GM18519 (cell line): ENCODE data around the gene PPME1.
"Not testable (repeated sequence)": the region's sequence is repeated elsewhere in the genome, so short reads cannot be mapped to it uniquely, and the experiment has no call there.

Experiments used
- ATAC-seq: cut with Tn5 transposase; IDR thresholded peaks from one replicate; pipeline ENCODE4 v1.9.1; 2021; ENCODE audit warnings: mild to moderate bottlenecking, moderate library complexity; ENCODE audit not compliant: unreplicated experiment, low FRiP score

PPME1 gene, protein sequence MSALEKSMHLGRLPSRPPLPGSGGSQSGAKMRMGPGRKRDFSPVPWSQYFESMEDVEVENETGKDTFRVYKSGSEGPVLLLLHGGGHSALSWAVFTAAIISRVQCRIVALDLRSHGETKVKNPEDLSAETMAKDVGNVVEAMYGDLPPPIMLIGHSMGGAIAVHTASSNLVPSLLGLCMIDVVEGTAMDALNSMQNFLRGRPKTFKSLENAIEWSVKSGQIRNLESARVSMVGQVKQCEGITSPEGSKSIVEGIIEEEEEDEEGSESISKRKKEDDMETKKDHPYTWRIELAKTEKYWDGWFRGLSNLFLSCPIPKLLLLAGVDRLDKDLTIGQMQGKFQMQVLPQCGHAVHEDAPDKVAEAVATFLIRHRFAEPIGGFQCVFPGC

DNA sequence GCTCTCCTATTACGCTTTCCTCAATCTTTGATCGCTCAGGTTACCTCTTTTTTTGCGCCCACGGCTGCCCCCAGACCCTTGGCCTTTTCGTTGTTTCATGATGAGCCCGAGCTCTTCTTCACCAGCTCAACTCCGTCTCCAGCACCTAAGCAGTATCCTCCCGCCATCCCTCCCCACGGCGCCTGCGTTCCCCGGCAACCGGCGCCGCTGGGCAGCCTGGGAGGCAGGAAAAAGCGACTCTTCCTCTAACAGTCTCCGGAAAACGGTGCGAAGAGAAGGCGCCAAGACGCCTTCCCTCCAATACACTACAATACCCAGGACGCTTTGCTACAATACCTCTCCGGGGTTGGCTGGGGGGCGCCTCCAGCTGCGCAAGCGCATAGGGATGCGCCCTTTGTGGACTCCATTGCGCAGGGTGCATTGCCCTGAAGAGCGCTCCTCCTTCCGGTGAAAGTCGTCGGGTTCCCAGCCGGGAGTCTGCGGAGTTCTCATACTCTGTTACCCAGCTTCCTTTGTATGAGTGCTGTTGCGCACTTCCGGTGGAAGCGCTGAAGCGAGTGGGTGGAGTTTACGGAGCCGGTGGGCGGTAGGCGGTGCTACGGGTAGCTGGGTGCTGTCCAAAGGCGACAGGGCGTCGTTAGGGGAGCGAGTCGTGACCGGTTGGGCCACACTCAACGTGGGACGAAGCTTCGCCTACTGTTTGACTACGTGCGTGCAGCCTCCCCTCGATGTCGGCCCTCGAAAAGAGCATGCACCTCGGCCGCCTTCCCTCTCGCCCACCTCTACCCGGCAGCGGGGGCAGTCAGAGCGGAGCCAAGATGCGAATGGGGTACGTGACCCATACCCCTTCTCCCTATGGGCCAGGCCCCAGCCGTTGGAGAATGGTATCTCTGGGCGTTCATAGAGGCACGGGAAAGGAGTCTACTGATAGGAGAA lies at the start of gene PPME1, which contains the start of gene C2CD3:
Gene PPME1, plus strand, starts transcription at position 596 of the 936 bp plus-strand sequence. Its CDS starts 133 bp downstream, at position 729.
Gene C2CD3, minus strand, starts transcription at position 309 of the 936 bp plus-strand sequence. Its CDS starts 210 bp downstream, at position 99.
- peak; percentile 82 for ATAC-seq

DNA sequence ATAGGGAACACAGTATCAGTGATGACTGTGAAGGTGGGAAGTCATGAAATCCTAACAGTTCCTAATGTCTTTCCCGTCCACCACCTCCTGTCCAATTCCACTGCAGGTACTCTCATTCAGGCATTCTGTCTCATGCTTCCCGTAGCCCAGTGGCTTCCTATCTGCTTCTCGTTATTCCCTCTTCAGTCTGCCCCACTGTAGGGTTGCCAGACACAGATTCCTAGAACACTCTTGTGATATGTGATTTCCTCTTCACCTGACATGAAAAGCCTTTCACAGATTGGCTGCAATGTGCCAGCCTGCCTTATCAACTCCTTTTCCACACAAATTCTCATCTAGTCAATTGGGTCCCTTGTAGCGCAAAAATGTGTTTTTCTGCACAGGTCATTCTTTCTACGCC lies 49.3 kb upstream of the PPME1 start:
- ATAC-seq: no peak

DNA sequence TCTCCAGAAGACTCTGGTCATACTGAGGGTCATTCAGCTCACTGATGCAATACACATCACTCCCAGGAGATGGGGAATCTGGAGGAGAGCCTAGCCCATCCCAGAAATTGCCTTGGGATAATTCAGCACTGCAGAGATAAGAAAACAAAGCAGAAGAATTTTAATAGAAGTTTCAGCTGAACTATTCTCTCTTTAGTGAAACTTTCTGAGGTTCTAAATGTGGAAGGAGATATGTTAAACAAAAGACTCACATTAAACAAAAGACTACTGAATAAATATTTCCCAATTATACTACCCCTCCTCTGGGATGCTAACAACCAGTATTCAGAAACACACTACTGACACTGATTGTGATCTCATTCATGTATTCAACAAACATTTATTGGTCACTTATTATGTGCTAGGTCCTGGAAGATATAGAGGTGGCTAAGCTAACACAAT lies 48.1 kb upstream of the PPME1 start:
- no peak for ATAC-seq

DNA sequence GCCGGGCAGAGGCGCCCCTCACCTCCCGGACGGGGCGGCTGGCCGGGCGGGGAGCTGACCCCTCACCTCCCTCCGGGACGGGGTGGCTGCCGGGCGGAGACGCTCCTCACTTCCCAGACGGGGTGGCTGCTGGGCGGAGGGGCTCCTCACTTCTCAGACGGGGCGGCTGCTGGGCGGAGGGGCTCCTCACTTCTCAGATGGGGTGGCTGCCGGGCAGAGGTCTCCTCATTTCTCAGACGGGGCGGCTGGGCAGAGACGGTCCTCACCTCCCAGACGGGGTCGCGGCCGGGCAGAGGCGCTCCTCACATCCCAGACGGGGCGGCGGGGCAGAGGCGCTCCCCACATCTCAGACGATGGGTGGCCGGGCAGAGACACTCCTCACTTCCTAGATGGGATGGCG lies 42.0 kb upstream of the PPME1 start:
- not testable (repeated sequence) for ATAC-seq

DNA sequence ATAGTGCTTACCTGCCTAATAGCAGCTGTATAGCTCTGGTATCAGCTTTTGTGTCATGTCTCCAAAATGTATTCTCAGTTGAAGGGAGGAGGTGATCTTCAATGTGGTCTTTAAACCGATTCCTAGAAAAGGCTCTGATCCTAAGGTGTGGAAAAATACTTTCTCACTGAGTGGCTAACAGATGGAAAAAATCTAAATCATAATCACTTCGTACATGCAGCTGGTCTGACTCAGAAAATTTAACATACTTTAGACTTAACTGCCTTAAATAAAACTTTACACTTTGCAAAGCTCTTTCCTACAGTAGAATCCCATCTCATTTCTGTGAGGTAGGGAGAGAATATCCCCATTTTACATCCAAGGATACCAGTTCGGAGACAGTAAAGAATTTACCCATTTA lies 38.3 kb upstream of the PPME1 start:
- ATAC-seq: no peak

DNA sequence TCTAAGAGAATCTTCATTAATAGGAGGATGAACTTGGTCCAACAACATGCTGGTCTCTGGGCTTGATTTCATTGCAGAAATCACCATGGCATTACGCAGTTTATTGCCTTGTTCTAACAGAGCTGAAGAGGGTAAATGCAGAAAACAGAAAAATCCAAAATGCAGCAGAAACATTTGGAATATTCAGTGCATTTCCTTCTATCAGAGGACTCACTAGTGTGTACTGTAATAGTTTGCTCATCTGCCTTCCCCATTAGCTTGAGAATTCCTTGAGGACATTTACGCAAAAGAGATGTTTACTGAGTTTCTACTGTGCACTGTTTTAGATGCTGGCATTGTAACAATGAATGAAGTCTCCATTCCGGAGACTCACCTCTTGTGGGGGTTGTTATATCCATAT lies 37.7 kb upstream of the PPME1 start:
- no peak for ATAC-seq

DNA sequence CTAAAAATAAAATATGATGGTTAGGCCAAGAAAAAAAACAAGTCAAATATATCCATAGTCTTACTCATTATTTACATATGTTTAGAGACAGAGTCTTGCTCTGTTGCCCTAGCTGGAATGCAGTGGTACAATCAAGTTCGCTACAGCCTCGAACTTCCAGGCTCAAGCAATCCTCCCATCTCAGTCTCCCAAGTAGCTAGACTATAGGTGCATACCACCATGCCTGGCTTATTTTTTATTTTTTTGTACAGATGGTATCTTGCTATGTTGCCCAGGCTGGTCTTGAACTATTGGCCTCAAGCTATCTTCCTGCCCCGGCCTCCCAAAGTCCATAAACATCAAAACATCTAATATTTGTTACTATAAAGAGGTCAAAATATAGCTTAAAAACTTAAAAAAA lies 36.4 kb upstream of the PPME1 start:
- ATAC-seq: no peak

DNA sequence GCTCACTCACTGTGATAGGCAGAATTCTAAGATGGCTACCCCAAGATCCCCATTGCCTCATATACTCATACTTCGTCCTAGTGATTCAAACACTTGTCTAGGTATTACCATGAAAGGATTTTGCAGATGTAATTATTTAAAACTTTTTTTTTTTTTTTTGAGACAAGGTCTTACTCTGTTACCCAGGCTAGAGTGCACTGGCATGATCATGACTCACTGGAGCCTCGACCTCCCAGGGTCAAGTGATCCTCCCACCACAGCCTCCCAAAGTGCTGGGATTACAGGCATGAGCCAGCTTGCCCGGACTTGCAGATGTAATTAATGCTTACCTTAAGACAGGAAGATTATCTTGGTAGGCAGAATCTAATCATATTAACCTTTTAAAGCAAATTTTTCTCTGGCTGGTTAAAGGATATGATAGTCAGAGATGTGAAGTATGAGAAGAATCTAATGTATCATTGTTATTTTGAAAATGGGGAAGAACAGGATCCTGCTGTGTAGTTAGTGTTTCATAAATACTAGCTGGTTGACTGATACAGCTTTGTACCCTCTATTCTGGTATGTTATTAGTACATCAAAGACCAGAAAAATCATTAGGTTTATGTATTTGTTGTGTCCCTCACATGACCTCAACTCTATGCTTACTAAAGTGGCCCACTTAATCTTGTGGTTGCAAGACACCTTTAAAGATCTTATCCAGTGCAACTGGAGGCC lies 35.8 kb upstream of the PPME1 start:
- ATAC-seq: no peak

DNA sequence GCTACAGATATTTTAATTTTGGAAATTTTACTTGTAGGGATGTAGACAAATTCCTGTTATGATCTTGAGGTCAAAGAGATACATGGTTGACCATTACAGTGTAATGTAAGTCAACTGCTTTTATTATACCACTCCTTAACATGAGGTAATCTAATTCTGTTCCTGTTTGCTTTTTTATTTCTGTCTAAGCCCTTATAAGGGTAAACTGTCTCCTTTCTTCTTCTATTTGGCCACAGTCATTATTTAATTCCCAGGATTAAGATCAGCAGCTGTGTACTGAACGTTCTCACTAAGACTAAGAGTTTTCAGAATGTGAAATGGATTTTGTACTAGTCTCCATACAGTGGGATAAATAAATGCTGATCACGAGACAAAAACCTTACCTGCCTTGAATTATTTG lies 33.1 kb upstream of the PPME1 start:
- no peak for ATAC-seq

DNA sequence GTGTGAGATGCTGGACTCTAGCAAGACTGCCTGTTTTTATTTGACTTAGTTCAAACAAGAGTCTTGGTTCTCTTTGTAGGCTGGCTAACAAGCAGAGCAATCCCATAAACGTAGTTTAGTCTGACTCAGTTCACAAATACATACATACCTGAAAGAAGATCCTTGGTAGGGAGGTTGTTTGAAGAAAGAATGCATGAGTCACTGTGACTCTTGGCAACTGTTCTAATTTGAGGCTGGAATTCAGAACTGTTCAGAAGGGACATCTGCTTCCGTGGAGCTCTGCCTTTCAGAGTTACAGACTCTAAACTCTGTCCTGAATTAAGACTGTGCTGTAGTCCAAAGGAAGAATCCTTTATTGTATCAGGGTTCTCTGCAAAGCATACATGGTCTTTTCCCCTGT lies 32.5 kb upstream of the PPME1 start:
- ATAC-seq: no peak

DNA sequence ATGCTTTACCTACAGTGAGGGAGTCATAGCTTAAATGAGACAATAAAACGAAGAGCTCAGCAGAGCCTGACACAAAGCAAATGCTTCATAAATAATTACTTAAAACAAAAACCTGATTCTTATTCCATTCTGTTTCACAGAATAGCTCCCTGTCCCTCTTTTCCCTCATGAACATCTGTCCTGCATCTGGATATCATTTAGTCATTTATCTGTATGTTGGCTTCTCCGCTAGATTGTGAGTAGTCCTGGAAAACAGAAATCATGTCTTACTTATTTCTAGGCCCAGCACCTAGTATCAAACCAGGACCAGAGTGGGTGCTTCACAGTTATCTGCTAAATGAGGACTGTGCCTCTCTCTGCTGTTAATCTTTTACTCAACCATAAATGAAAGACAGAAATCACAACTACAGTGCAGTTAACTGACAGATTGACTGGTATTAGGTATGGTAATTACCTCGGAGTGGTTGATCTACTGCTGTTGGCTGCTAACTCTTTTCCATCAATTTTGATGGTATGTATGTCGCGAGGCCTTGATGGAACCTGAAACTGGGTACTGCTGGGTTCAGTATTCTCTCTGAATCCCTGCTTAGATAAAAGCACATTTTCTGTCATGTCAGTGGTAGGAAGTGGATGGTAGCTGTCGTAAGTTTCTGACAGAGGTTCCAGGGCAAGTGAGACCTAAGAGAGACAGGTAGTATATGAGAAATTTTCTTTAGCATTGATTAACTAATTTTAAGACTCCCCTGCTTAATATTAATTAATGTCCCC lies 31.8 kb upstream of the PPME1 start:
- no peak for ATAC-seq

DNA sequence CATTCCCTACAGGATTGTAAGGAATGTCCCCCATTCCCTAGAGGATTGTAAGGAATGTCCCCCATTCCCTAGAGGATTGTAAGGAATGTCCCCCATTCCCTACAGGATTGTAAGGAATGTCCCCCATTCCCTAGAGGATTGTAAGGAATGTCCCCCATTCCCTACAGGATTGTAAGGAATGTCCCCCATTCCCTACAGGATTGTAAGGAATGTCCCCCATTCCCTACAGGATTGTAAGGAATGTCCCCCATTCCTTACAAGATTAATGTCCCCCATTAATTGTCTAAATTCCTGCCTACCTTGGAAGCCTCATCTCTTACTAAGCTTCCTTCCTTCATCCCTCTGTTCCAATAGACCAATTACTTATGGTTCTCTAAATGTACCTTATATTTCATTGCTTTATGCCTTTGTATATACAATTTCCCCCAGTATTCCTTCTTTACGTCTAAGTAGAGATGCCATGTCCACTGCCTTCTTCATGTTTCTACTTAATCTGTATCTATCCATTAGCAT lies 31.1 kb upstream of the PPME1 start:
- ATAC-seq: not testable (repeated sequence)

DNA sequence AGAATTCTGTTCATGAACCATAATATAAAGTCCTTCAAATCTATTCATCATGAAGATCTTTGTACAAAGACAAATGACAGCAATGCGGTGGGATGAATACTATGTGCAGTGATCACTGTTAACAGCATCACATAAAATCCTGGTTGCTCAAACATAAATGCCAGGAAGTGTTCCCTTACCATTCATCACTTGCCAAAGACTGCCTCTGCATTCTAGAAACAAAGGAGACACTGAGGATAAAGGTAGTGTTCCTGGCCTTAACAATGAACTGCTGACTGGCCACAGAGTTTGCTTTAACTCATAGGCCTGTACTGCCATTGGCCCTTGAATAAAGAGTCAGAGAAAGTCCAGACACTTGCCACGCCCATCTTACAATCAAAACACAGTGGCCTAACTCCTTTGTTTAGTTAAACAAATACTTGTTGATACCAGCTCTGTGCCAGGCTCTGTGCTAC lies 29.8 kb upstream of the PPME1 start:
- no peak for ATAC-seq

DNA sequence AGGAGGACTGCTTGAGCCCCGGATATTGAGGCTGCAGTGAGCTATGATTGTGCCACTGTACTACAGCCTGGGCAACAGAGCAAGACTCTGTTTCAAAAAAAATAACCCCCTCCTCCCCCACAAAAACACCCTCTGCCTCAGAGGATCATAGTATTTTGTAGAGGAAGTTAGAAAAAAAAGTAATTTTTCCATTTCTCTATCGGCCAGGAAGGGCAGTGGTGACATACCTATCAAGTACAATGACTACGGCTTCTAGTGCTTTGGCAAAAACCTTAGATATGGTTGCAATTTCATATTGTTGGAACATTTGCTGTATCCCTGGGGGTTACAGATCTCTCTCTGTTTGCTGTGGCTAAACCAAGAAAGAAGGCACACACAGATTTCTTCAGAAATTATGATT lies 29.2 kb upstream of the PPME1 start:
- no peak for ATAC-seq

DNA sequence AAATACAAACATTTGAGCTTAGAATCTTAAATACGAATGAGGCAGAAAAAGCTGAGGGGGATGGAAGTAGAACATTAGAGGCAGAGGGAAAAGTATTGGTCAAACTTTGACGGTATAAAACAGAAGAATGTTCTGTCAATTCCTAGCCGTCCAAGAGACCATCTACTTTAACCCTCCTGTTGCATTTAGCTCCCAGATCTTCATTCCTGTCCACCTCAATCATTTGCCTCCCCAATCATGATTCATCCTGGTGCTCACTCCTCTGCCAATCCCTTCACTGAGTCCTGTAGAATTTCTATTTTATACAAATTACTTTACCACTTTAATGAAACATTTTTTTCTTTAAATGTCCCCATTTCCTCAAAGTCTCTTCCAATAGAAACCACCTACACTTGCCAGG lies 28.5 kb upstream of the PPME1 start:
- no peak for ATAC-seq

DNA sequence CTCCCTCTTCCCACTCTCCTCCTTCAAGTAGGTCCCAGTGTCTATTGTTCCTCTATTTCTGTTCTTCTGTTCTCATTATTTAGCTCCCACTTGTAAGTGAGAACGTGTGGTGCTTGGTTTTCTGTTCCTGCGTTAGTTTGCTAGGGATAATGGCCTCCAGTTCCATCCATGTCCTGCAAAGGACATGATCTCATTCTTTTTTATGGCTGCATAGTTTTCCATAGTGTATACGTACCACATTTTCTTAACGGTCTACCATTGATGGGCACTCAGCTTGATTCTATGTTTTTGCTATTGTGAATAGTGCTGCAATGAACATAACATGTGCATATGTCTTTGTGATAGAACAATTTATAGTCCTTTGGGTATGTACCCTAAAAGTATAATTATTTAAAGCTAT lies 26.5 kb upstream of the PPME1 start:
- ATAC-seq: no peak

DNA sequence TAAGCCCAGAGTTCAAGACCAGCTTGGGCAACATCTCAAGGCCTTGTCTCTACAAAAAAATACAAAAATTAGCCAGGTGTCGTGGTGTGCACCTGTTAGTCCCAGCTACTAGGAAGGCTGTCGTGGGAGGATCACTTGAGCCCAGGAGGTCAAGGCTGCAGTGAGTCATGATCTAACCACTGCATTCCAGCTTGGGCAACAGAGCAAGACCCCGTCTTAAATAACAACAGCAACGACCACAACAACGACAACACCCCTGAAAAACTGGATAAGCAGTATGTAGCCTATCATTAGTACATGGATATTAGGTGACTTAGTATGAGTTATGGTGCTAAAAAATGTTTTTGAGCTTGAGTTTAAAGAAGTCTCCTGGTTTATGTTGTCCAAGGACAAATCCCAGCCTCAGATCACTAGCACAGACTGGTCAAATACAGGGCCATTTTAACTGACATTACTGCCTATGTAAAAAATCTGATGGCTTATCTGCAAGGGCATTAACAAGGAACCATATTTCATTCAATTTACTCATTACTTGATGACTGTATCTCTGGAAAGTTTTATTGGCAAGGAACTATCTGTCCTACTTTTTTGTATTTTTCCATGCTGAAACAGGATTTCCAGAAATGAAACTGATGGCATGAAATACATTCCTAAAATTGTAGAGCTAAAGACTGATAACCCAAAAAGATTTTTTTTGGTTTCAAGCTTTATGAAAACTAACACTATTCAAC lies 23.7 kb upstream of the PPME1 start:
- ATAC-seq: no peak

DNA sequence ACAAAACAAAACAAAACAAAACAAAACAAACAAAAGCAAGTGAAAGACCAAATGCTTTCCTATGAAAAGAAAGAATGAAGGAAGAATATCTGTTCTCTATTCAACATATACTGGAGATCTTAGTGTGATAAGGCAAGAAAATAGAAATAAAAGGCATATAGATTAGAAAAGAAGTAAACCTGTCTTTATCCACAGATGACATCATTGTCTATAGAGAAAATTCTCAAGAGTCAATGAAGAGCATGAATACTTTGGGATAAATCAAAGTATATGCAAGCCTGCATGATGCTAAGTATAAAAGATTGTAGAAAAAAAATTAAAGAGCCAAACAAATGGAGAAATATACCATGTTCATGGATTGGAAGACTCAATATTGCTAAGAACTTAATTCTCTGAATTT lies 17.9 kb upstream of the PPME1 start:
- ATAC-seq: no peak
